NCI-H82 treated with DMSO at 0.1 percent for 48 hours (cell line): Measurements from ENCODE around the gene UBA5.

Source experiments
- DNase-seq: peaks from one replicate; lab custom pipeline; 2025; ENCODE audit not compliant: unreplicated experiment; lab: John Stamatoyannopoulos, UW

Gene UBA5

DNA sequence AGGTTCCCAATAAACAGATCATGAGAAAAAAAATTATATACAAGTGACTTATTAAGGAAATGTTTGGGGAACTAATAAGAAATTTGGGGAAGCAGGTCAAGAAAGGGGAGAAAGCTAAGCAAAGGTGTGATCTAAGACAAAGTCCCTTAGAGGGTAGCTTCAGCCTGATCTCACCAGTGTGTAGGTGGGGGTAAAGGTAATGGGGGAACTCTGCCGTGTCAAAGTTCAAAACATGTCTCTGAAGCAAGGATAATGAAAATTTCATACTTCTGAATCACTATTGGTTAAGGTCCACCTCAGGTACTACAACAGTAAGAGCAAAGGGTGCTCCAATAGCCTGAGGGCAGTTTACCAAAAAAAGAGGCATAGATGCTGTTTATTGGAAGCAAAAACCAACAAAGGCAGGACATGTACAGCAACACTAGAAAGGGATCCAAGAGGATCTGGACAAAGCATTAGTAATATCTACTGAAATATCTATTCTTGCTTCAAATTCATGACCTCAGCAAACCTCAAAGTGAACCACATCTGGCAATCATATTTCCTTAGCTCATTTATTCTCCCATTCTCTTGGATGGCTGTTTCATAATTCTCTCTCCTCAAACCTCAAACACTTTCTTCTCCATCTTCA is 7.4 kb upstream of the UBA5 start:
- DNase-seq = no peak

GRCh38 chr3:132654190-132654589 is 5.9 kb upstream of the UBA5 start:
- no peak for DNase-seq

GRCh38 chr3:132654721-132655120 is 5.4 kb upstream of the UBA5 start:
- DNase-seq = no peak

GRCh38 chr3:132655471-132655870 is 4.7 kb upstream of the UBA5 start:
- DNase-seq = no peak

- no peak for DNase-seq
Measured at GRCh38 chr3:132657869-132658747, 2.0 kb upstream of the UBA5 start.

DNA sequence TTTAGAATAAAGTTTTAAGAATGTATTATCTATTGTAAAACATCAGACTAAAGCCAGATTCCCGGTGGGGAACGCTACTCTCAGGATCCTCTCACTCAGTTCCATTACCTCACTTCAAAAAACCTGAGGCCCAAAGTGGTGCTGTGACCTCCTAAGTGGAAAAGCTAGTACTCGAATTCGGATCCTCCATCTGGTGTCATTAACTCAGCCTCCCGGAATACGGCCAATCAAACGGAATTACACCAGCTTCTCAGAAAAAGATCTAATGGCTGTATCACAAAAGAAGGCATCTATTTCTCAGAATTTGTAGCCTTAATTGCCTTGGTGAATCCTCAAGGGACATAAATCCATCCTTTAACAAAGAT is 1.1 kb upstream of the UBA5 start:
- peak; percentile 75 for DNase-seq

DNA sequence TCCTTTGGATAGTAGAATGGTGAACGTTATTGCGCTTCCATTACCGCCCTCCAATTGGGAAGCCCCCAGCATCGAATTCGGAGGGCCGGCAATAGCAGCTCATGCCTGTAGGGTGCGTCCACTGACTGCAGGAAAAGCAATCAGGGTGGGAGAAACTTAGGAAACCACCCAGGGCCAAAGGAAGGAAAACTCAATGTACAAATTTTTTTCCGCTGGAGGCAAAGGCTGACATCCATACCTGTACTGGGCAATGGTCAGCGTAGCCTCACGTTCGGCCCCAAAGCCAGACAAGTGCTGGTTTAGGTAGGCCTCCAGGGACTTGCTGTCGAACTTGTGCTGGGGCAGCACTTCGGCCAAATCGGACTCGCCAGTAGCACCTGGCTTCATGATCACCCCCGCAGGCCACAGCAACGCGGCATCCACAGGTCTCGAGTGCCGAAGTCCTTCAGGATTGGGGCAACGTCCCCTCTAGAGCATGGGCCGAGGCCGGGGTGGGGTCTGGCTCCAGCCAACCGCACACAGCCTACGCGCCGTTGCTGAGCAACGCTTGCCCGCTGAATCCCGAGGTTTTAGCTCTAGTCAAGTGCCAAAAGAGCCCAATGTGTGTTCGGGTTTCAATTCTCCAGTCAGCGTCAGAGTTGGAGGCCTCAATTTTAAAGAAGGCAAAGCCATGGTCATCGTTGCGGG is 621 bp upstream of the UBA5 start, which contains the start of gene ACAD11:
Gene ACAD11, minus strand, starts transcription at position 445 of the 687 bp plus-strand sequence. Its CDS starts 58 bp downstream, at position 387.
- DNase-seq = peak; percentile 75

- DNase-seq = peak; percentile 11
Measured at GRCh38 chr3:132660811-132661070, 612 bp downstream of the UBA5 start.

DNA sequence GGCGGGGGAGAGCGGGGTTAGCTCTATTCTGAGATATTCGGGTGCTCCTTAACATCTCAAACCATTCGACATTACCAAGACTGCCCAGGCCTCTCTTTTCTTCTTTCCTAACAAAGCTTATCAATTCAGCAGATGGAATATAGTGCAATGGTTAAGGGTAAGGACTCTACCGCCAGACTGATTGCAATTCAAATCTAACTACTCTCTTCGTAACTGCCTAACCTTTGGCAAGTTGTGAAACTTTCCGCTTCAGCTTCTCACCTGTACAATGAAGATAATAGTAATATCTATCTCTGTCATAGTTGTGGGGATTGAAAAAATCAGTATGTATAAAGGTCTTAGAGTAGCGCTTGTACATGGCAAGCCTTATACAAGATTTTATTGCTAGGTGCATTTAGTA is 972 bp downstream of the UBA5 start:
- no peak for DNase-seq

- no peak for DNase-seq
Measured at GRCh38 chr3:132662212-132662611, 2.1 kb downstream of the UBA5 start.

DNA sequence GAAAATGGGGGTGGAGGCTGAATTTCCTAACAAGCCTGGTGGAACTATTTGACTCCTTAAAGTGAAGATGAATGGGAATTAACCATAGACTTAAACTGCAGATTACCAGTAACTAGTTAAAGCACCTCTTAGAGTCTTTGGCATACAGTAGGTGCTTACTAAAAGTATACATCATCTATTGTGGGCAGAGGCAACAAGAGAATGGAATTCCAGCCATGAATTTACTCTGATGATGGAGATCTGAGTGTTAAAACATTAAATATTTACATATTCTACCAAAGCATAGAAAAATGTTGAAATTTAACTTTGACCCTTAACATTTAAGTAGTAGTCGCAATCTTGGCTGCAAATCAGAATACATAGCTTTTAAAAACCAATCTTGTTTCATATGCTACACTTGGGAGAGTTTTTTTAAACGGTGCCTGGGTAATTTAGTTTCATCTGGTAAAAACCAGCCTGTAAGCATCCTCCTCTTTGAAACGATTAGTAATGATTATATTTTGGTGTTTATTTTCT is 5.2 kb downstream of the UBA5 start:
- no peak for DNase-seq

GRCh38 chr3:132669256-132669777 is 9.2 kb downstream of the UBA5 start:
- DNase-seq = no peak

DNA sequence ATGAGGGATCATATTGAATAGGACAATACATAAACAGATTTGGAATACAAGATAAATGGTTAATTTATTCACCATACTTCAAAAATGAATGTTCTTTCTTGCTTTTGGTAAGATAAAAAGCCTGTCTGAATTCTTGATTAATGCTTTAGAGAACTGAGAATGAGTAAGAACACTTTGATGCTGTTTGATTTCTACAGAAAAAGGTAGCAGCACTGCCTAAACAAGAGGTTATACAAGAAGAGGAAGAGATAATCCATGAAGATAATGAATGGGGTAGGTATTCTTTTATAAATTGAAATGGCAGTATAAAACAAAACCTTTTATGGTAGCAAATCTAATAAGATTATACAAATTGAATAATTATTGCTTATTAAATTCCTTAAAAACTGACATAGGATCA is 15.3 kb downstream of the UBA5 start:
- no peak for DNase-seq

- DNase-seq = no peak
Measured at GRCh38 chr3:132679911-132680310, 19.8 kb downstream of the UBA5 start.

GRCh38 chr3:132681421-132681820 is 21.3 kb downstream of the UBA5 start:
- no peak for DNase-seq

- DNase-seq = no peak
Measured at GRCh38 chr3:132682201-132682600, 22.1 kb downstream of the UBA5 start.

DNA sequence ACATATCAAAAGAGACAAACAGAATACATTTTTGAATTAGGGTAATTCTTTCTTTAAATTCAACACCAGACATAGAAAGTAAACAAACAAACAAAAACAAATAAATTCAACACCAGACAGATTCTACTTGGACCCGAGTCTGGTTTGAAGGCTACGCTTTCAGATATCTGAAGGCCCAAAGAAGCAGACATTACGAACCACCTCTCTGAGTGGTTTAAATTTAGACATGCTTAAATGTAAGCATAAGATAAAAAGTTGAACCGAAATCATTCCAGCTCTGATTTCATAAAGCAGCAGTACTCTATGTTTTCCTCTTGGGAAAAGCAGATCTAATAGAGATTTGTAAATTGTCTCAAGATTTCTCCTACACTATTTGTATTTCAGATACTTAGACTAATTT is 29.9 kb downstream of the UBA5 start:
- DNase-seq = no peak

- DNase-seq = no peak
Measured at GRCh38 chr3:132694991-132695390, 34.9 kb downstream of the UBA5 start.

DNA sequence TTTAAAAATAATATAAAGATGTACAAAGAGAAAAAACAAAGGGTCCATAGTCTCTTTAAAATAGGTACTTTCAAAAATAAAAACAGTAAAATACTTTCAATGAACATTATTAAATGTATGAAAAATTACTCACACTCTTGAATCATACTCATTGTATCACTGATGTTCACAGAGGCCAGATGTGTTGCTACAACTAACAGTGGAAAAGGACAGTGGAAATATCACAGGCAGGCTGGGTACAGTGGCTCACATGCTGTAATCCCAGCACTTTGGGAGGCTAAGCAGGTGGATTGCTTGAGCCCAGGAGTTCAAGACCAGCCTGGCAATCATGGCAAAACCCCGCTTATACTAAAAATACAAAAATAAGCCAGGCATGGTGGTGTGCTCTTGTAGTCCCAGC is 35.3 kb downstream of the UBA5 start:
- no peak for DNase-seq

- DNase-seq = no peak
Measured at GRCh38 chr3:132703733-132704132, 43.6 kb downstream of the UBA5 start.

DNA sequence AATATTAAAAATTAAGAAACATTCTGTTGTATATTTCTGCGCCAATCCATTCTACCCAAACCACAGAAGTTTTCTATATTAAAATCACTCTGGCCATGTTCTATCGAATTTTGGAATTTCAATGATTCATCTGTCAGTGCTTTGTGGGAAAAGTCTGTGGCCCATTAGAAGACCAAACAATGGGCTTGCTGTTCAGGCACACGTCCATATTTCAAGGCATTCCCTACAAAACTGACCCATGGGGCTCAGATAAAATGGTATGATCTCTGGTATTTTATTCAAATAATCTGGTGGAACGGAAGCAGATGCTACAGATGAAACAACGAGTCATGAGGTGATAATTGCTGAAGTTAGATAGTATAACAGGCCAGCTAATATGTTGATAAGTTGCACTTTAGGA is 49.6 kb downstream of the UBA5 start:
- DNase-seq = no peak

- no peak for DNase-seq
Measured at GRCh38 chr3:132710311-132710710, 50.2 kb downstream of the UBA5 start.
